IPS-15b (cell line): ENCODE data around the gene CA5A.

Experiments used
- H3K27me3 ChIP-seq: one replicate; pipeline ENCODE4 v1.6.1; 2013; ENCODE audit warnings: low read length; ENCODE audit not compliant: control insufficient read depth, insufficient read depth
- H3K36me3 ChIP-seq: one replicate; pipeline ENCODE4 v1.6.1; 2013; ENCODE audit warnings: low read length; ENCODE audit not compliant: control insufficient read depth, insufficient read depth
- H3K4me1 ChIP-seq: one replicate; pipeline ENCODE4 v1.6.1; 2013; ENCODE audit warnings: mild to moderate bottlenecking, low read length; ENCODE audit not compliant: control insufficient read depth, insufficient read depth
- H3K4me3 ChIP-seq: one replicate; pipeline ENCODE4 v1.5.1; 2013; ENCODE audit warnings: low read depth, low read length
- H3K9ac ChIP-seq: one replicate; pipeline ENCODE4 v1.6.1; 2013; ENCODE audit warnings: low read depth, mild to moderate bottlenecking, low read length
- H3K9me3 ChIP-seq: one replicate; pipeline ENCODE4 v1.6.1; 2013; ENCODE audit warnings: mild to moderate bottlenecking, low read length; ENCODE audit not compliant: control insufficient read depth, insufficient read depth

CA5A gene

DNA sequence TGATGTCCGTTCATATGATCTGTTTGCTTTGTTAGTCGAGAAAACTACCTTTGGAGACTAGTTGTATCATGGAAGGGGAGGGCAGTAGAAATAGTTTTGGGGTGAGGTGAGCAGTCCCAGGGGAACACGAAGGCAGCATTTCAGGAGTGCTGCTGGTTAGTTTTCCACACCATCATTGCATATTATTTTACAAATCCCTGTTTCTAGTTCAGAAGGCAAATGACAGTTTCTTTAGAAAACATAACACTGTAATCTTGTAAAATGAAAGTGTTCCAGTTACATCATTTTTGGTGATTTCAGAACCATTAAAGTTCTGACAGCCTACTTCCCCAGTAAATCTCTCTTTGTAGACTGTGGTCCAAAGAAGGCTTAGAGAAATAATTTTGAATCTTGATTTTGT, 40.3 kb upstream of the CA5A start:
- H3K36me3 ChIP-seq, result no peaks in the 10 kb centered on the region
- H3K27me3 ChIP-seq, result no peaks in the 10 kb centered on the region
- H3K4me1 ChIP-seq, result no peaks in the 10 kb centered on the region
- no peak overlapping the region for H3K4me3 ChIP-seq
- no peak overlapping the region for H3K9ac ChIP-seq
- H3K9me3 ChIP-seq, result no peaks in the 10 kb centered on the region

DNA sequence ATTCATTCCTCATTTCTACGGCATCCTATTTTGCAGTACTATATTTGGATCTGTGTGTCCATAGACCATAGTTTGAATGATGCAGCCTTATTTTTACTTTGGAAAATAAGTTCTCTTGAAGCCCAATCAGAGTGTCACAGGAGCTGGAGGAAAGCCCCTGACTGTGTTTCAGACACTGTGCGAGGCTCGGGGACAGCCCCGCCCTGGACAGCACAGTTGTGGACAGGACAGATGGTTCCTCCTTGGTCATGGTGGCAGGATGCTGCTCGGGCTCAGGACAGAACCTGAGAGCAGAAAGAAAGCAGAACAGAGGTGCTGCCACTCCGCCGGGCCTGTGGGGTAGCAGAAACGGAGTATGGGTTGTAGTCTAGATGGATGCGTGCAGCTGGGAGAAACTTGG, 37.8 kb upstream of the CA5A start:
- Histone ChIP-seq H3K4me1 (no peaks in the 10 kb centered on the region), H3K4me3 (no peak overlapping the region), H3K9ac (no peak overlapping the region), H3K27me3 (no peaks in the 10 kb centered on the region), H3K9me3 (no peaks in the 10 kb centered on the region), H3K36me3 (peaks cover 2% of the 10 kb centered on the region)

DNA sequence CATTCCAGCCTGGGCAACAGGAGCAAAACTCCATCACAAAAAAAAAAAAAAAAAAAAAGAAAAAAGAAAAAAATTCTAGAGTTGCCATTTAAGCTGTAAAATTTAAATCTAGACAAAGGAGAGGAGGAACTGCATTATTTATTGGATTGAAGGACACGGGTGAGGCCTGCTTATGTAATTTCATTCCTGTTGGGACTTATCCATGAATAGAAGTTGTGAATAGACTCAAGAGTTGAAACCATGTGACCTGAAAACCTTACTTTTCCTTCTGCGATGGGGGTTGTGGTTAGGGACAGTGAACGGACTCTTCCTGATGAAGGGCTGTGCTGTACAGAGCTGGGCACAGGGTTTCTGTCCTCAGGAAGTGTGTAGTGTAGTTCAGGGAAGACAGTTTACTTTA, 37.4 kb upstream of the CA5A start:
- Histone ChIP-seq H3K9ac (no peak overlapping the region), H3K9me3 (no peaks in the 10 kb centered on the region), H3K4me1 (no peaks in the 10 kb centered on the region), H3K27me3 (no peaks in the 10 kb centered on the region), H3K36me3 (peaks cover 2% of the 10 kb centered on the region), H3K4me3 (no peak overlapping the region)

DNA sequence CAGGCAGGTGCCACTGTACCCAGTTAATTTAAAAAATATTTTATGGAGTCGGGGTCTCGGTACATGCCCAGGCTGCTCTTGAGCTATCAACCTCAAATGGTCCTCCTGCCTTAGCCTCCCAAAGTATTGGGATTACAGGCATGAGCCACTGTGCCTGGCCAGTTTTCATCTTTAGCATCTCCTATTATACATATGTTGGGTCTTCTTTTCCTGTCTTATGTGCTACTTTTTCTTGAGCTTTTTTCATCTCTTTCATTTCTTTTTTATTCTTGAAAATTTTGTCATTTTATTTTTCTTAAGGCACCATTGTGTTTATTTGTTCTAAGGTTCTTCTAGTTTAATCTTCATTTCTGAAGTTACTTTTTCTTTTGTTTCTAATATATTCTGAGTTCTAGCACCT, 35.6 kb upstream of the CA5A start:
- no peaks in the 10 kb centered on the region for H3K9me3 ChIP-seq
- H3K36me3 ChIP-seq, result peaks cover 2% of the 10 kb centered on the region
- no peaks in the 10 kb centered on the region for H3K4me1 ChIP-seq
- no peak overlapping the region for H3K9ac ChIP-seq
- H3K27me3 ChIP-seq, result no peaks in the 10 kb centered on the region
- no peak overlapping the region for H3K4me3 ChIP-seq

DNA sequence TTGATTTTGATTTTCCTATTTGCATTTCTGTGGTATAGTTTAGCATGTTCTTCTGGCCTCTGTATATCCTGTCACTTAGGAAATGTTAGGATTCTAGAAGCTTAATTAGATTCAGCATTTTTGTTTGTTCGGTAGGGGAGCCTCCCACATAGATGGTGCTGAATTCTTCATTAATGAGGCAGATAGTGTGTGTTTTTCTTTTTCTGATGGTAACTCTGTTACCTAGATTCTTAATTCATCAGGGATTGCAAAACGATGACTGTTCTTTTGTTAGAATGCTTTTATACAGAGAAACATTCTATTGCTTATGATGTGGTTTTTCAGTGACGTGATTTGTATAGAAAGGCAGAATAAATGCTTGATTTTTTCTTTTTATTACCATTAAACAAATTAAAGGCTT, 33.9 kb upstream of the CA5A start:
- Histone ChIP-seq H3K9ac (no peak overlapping the region), H3K36me3 (peaks cover 2% of the 10 kb centered on the region), H3K9me3 (no peaks in the 10 kb centered on the region), H3K4me3 (no peak overlapping the region), H3K27me3 (no peaks in the 10 kb centered on the region), H3K4me1 (peaks cover 3% of the 10 kb centered on the region)

DNA sequence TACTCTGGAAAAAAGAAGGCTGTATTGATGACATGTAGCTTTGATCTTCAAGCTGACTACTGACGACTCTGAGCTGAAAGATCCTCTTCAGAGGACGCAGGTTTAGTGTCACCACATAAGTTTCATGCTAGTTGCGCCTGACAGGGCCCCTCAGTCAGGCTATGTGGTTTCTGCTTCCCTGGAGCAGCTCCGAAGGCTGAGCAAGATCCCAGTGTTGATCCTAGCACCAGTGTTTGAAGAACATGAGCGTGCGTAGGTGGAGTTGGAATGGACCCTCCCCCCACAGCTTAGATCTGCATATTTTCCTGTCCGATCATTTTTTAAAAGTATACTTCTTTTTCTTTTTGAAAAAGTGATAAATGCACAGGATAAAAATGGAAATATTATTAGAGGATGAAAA, 32.2 kb upstream of the CA5A start:
- Histone ChIP-seq H3K9me3 (no peaks in the 10 kb centered on the region), H3K27me3 (no peaks in the 10 kb centered on the region), H3K9ac (no peak overlapping the region), H3K4me3 (no peak overlapping the region), H3K4me1 (peaks cover 3% of the 10 kb centered on the region), H3K36me3 (peaks cover 2% of the 10 kb centered on the region)

DNA sequence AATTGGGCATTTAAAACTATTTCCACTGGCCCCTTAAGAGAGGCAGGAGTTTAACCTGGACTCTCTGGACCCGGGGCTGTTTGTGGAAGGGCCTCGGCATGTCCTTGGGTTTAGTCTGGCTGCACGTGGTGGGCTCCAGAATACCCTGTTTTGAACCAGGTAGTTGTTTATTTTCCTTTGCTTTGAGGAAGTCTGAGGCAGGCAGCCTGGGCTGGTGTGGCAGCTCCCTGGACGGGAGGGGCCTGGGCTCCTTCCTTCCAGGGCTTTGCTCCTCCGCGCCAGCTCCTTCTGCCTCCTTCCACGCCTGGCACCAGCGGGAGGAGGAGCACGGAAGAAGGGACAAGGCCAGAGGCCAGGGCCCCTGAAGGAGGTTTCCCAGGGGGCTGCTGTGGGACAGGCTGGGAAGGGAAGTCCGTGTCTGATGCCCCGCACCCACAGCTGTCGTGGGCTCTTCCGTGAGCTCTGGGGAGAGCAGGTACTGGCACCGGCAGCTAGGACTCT, 30.4 kb upstream of the CA5A start:
- H3K9ac ChIP-seq, result no peak overlapping the region
- H3K27me3 ChIP-seq, result no peaks in the 10 kb centered on the region
- no peaks in the 10 kb centered on the region for H3K9me3 ChIP-seq
- peaks cover 2% of the 10 kb centered on the region for H3K36me3 ChIP-seq
- H3K4me1 ChIP-seq, result peaks cover 3% of the 10 kb centered on the region
- no peak overlapping the region for H3K4me3 ChIP-seq

DNA sequence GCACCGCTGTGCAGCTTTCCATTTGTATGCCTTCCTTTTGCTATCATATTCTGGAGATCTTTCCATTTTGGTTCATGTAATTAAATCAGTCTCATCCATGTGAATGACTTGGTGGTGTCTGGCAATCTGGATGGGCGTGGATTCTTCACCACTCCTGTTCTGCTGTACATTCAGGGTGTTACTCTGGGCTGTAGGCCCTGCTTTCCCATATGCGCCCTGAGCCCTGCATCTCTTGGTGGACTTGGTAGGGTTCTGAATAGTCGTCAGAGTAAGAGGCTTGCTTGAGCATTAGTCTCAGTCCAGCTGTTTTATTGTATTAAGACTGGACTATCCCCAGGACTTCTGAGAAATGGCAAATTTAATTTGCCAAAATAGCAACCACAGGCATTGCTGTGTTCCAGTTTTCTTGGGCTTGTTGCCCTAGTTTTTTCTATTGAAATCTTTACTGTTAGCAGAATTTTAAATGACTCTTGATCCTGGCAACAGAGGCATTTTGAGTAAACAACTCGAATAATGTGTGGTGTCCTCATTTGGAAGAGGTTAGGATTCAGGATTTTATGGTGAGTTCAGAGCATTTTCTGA, 29.8 kb upstream of the CA5A start:
- H3K4me3 ChIP-seq, result no peak overlapping the region
- H3K27me3 ChIP-seq, result no peaks in the 10 kb centered on the region
- no peak overlapping the region for H3K9ac ChIP-seq
- no peaks in the 10 kb centered on the region for H3K9me3 ChIP-seq
- H3K4me1 ChIP-seq, result peaks cover 3% of the 10 kb centered on the region
- H3K36me3 ChIP-seq, result peaks cover 2% of the 10 kb centered on the region

DNA sequence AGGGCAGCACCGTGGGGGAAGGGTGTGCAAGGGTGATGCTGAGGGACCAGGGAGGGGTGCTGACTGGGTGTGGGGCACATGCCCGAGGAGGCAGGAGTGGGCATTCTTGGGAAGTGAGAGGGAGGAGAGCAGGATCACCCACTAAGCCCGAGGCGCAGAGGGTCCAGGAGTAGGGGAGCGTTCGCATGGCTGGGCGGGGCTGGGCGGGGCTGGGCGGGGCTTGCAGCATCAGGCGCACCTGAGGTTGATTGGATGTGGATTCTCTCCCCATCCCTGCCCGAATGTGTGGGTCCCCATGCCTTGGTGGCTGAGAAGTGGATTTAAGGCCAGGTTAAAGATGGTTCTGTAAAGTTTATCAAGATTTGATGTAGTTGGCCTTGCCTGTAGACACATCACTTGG, 29.1 kb upstream of the CA5A start:
- no peak overlapping the region for H3K4me3 ChIP-seq

DNA sequence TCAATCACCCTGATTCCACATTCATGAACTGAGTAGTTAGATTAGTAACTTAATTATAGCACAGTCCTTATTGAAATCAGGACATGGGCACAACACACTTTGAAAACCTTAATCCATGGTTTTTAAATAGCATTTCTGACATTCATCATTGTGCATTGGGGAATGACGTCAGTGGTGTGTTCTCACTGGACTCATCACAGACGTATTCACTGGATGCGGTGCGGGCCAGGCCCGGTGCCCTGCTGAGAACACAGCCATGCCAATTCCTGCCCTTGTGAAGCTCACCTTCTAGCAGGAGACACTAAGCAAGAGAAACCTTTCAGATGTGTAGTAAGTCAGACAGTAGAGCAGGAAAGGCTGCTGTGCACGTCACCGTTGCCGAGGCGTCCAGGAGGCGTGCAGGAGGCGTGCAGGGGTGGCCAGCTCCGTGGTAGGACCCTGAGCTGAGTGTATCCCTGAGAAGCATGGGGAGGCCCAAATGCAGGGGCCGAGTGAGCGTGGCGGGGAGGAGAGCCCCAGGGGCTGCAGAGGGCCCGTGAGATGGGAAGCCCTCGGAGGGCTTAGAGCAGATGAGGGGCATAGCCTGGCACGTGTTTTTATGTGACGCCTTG, 27.8 kb upstream of the CA5A start:
- Histone ChIP-seq H3K4me1 (peaks cover 3% of the 10 kb centered on the region), H3K4me3 (no peak overlapping the region), H3K9me3 (no peaks in the 10 kb centered on the region), H3K27me3 (no peaks in the 10 kb centered on the region), H3K36me3 (no peaks in the 10 kb centered on the region), H3K9ac (no peak overlapping the region)

More for the DNA sequence above, 29.1 kb upstream of the CA5A start:
- Histone ChIP-seq H3K9ac (no peak overlapping the region), H3K9me3 (no peaks in the 10 kb centered on the region), H3K4me1 (peaks cover 3% of the 10 kb centered on the region), H3K27me3 (no peaks in the 10 kb centered on the region), H3K36me3 (no peaks in the 10 kb centered on the region)

DNA sequence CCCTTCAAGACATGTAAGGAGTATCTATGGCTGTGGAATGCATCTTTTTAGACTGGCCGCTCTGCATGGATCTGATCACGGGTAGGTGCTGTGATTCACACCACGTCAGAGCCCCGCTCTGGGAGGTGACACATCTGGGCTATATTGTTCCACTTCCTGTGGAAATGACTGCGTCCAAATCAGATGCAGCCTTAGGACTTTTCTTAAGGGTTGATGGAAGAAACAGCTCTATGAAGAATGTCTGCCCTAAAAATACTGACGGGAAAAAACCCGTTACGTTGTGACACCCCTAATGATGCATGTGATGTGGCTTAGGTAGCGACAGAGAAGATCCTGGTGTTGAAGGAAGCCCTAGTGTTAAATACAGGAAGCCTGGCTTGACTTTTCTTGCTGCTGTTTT, 27.1 kb upstream of the CA5A start:
- Histone ChIP-seq H3K4me1 (peaks cover 3% of the 10 kb centered on the region), H3K27me3 (no peaks in the 10 kb centered on the region), H3K36me3 (no peaks in the 10 kb centered on the region), H3K9ac (no peak overlapping the region), H3K4me3 (no peak overlapping the region), H3K9me3 (no peaks in the 10 kb centered on the region)

DNA sequence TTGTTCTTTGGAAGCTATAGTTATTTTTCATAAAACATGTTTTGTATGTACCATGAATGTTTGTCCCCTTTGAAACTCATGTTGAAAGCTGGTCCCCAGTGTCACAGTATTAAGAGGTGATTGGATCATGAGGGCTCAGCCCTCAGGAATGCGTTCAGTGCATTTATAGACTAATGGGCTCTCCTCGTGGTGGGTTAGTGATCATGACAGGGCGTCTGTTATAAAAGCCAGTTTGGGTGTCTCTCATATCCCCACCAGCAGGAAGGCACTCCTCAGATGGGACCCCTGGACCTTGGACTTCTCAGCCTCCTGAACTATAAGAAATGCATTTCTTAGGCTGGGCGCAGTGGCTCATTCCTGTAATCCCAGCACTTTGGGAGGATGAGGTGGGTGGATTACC, 25.3 kb upstream of the CA5A start:
- Histone ChIP-seq H3K4me3 (no peak overlapping the region), H3K9ac (no peak overlapping the region), H3K36me3 (peaks cover 8% of the 10 kb centered on the region), H3K27me3 (no peaks in the 10 kb centered on the region), H3K9me3 (no peaks in the 10 kb centered on the region), H3K4me1 (peaks cover 3% of the 10 kb centered on the region)
